ENCODE results near the gene PDE1C.

PDE1C gene

DNA sequence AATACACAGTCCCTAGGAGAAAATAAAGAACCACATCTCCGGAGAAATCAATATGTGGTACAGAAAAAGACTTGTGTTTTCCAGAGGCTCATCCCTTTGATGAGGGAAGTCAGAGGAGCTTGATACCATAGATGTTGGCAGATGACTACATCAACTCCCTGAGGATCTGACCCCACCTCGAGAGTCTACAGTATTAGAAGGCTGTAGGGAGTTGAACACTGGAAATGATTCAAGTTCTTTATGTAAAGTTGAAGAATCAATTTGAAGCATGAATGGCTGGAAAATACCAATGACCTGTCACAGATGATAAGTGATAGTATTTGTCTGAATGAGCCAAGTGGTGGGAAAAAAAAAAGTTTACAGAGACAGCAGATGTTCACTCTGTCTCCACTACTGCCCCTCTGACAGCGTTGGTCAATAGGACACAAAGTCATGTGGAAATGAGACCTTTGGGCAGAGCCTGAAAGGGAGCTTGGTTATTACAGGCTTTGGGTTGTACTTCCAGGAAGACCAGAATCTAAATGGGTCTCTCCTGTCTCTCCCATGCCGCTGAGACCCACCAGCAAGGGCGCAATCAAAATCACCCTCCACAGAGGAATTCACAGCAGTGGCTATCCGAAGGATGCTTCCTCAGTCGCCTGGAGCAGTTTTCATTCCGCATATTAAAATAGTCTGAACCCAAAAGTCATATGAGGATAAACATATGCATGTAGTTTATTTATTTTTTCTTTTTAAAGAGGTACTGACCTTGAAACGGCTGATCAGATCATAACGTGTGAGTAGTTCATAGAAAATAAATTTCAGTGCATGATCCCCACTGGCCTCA lies 197.4 kb downstream of the PDE1C start:
- no peak overlapping the region for H3K27ac ChIP-seq
- no peak for TF ChIP-seq ZFX (IDR thresholded peaks at IDR 0.05)
- TF ChIP-seq, protein P1, sequence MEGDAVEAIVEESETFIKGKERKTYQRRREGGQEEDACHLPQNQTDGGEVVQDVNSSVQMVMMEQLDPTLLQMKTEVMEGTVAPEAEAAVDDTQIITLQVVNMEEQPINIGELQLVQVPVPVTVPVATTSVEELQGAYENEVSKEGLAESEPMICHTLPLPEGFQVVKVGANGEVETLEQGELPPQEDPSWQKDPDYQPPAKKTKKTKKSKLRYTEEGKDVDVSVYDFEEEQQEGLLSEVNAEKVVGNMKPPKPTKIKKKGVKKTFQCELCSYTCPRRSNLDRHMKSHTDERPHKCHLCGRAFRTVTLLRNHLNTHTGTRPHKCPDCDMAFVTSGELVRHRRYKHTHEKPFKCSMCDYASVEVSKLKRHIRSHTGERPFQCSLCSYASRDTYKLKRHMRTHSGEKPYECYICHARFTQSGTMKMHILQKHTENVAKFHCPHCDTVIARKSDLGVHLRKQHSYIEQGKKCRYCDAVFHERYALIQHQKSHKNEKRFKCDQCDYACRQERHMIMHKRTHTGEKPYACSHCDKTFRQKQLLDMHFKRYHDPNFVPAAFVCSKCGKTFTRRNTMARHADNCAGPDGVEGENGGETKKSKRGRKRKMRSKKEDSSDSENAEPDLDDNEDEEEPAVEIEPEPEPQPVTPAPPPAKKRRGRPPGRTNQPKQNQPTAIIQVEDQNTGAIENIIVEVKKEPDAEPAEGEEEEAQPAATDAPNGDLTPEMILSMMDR (conservative IDR thresholded peaks at IDR 0.05): no peak

DNA sequence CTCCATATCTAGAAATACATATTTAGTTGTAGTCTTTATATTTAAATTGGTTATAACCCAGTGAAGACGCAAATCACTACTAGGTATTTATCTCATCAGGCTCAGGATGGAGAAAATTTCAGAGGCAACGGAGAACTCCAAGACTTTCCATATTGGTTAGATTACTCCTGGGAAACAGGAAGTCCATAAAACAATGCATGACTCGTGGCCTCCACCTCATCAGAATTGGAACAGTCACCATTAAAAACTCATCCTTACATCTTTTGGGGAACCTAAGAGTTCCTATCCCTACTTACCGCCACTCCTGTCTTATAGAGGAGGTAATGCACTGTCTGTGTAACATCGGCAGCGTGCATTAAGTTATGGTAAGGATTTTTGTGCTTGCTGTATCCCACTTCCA lies 205.6 kb downstream of the PDE1C start:
- TF ChIP-seq, protein P1 (conservative IDR thresholded peaks at IDR 0.05): no peak

DNA sequence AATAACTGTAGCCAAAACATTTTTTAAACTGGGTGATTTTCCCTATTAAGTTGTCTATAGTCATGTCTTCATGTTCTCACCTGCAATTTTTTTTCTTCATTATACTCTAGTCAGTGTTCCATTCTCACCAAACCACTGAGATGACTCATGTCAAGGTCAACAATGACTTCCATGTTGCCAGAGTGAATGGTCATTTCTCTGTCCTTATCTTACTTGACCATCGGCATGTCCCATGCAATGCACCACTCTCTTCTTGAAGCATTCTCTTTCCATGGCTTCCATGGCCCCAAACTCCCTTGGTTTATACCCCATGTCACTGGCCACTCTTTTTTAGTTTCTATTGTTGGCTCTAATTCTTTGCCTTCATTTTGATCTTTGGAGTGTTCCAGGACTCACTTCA lies 209.3 kb downstream of the PDE1C start:
- no peak overlapping the region for H3K27ac ChIP-seq

More for the DNA sequence above, 205.6 kb downstream of the PDE1C start:
- no peak overlapping the region for H3K27ac ChIP-seq

DNA sequence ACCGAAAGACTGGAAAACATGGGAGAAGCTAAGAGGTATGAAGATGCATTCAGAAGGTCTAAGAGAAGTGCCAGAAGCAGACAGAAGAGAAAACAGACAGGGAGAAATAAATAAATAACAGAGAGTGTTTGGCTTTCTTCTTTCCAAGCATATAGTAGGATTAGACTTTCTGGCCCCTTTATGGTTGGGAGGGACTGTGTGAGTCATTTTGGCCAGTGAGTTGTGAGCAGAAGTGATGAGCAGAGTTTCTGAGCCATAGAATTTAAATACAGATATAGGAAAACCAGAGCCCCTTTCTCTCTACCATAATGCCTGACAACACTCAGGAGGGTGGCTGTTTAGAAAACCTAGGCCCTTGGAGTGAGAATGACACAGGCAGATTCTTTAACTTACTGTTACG lies 212.2 kb downstream of the PDE1C start:
- no peak overlapping the region for H3K27ac ChIP-seq
- TF ChIP-seq, protein P1 (conservative IDR thresholded peaks at IDR 0.05): no peak
- TF ChIP-seq ZFX (IDR thresholded peaks at IDR 0.05): no peak

More for the DNA sequence above, 209.3 kb downstream of the PDE1C start:
- no peak for TF ChIP-seq ZFX (IDR thresholded peaks at IDR 0.05)
- TF ChIP-seq, protein P1 (conservative IDR thresholded peaks at IDR 0.05): no peak

DNA sequence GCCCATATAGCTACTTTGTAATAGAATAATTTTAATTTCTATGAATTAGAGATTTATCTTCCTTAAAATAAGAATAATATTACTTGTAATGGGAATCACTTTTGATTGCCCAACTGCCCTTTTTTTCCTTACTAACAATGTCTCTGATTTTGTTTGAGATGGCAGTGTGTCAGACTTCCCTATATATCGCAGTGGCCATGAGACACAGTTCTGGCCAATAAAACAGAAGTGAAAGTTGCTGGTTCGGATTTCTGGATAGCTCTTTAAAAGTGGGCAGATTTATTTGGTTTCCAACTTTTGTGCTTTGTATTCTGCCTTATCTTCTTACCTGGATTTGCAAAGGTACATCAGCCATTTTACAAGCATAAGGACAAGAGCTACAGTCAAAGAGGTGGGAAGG lies 213.0 kb downstream of the PDE1C start:
- no peak overlapping the region for H3K27ac ChIP-seq
- TF ChIP-seq, protein P1 (conservative IDR thresholded peaks at IDR 0.05): no peak
- TF ChIP-seq ZFX (IDR thresholded peaks at IDR 0.05): no peak

DNA sequence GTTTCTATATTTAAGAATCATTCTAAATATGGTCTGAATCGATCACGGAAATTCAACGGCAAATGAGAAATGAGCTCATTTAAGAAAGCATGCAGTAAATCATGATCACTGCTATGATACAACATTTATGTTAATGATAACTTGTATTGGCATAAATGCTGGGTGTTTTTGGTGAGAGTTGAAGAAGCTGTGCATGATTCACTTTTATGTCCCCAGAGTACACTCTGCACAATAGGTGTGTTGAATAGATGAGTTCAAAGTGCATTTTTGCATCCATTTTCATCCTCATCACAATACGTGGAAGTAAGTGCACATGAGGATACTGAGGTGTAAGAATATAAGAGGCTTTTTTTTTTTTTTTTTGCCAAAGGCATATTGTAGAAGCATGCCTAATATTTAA lies 213.9 kb downstream of the PDE1C start:
- H3K27ac ChIP-seq: no peak overlapping the region
- TF ChIP-seq ZFX (IDR thresholded peaks at IDR 0.05): no peak
- TF ChIP-seq, protein P1 (conservative IDR thresholded peaks at IDR 0.05): no peak

DNA sequence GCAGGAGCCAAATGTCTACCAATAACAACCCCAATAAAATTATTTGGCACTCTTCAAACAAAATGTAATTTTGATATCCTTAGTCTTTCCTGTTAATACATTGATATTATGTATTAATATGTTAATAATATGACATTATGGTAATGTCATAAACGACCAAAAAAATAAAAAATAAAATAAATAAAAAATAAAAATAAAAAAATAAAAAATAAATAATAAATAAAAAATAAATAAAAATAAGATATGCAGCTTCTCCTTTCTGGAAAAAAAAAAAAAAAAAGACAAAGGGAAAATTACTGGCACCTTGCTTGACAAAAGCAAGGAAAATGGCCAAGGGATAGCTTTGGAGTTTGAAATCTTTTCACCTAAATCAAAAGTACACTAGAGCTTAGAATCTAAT lies 214.7 kb downstream of the PDE1C start:
- no peak overlapping the region for H3K27ac ChIP-seq
- TF ChIP-seq, protein P1 (conservative IDR thresholded peaks at IDR 0.05): no peak
- TF ChIP-seq ZFX (IDR thresholded peaks at IDR 0.05): no peak
